K562 (cell line): ENCODE data around the gene KCNH2. TPM values are rescaled to one million over a fixed set of nuclear protein-coding genes. Genes with fewer than 3 reads are reported as not detected.

Source experiments
- ATAC-seq: fragments of 200-7000 bp; cut with Tn5 transposase; 3 replicates; pipeline ENCODE4 v1.9.1; 2020; ENCODE audit warnings: moderate library complexity
- BruUV-seq: library from RNA; stranded (reverse); fragments of 400-500 nt; replicated peaks from 2 replicates; lab custom pipeline; 2021; lab: Mats Ljungman, UMichigan
- CTCF ChIA-PET: fragments of 300-600 bp; formaldehyde crosslinking; extraction: SDS; loops from one replicate; lab custom pipeline; 2021; ENCODE audit warnings: low intra/inter-chr PET ratio; lab: Yijun Ruan, JAX
- POLR2A ChIA-PET: fragments of 300-600, 350-650 bp; sonication (Branson Sonifier 250); formaldehyde crosslinking; extraction: SDS; loops from one replicate; lab custom pipeline; 2021; ENCODE audit warnings: antibody characterized with exemption, inconsistent platforms; lab: Yijun Ruan, JAX
- DNase-seq, 4 experiments: peaks; one replicate each; pipeline versions ENCODE4 v3.0.0 to v3.0.0-alpha.2; 2011 to 2018; ENCODE audit warnings: low spot score in 3 of 4, mixed read lengths in 3 of 4; ENCODE audit errors: extremely low read depth in 1 of 4
- FAIRE-seq: peaks from 2 replicates; lab custom pipeline; 2011; peaks lifted over from hg19 to GRCh38; lab: Jason Lieb, UNC
- H2AFZ ChIP-seq: 2 replicates; pipeline ENCODE4 v1.6.0; 2011; ENCODE audit warnings: low read depth, low read length, control low read depth, inconsistent platforms
- H3K27ac ChIP-seq: fragments of 200-600 bp; 3 replicates; pipeline ENCODE4 v1.8.0; 2011; ENCODE audit warnings: low read depth, mild to moderate bottlenecking, control low read depth, inconsistent platforms, low read length, moderate library complexity, mixed read lengths; ENCODE audit errors: extremely low read depth
- H3K27me3 ChIP-seq, 2 experiments: fragments of 300-600 bp in 1 of 2; 2 replicates in 1 of 2; 3 replicates in 1 of 2; pipeline versions ENCODE4 v1.6.0 to v1.8.0; 2011; ENCODE audit warnings: inconsistent platforms in 2 of 2, low read length in 2 of 2, mild to moderate bottlenecking in 1 of 2, mixed read lengths in 1 of 2, moderate library complexity in 1 of 2; ENCODE audit not compliant: control insufficient read depth in 2 of 2, insufficient read depth in 2 of 2
- H3K36me3 ChIP-seq: fragments of 300-600 bp; 3 replicates; pipeline ENCODE4 v1.8.0; 2011; ENCODE audit warnings: mild to moderate bottlenecking, low read length, inconsistent platforms; ENCODE audit not compliant: control insufficient read depth, insufficient read depth
- H3K4me1 ChIP-seq, 2 experiments: fragments of 200-600 bp in 1 of 2; replicated peaks in 1 of 2; 2 replicates in 1 of 2; 3 replicates in 1 of 2; pipeline versions ENCODE4 v1.5.1 to v1.8.0; 2011; ENCODE audit warnings: inconsistent platforms in 2 of 2, low read length in 2 of 2, mild to moderate bottlenecking in 1 of 2, mixed read lengths in 1 of 2, moderate library complexity in 1 of 2; ENCODE audit not compliant: control insufficient read depth in 2 of 2, insufficient read depth in 2 of 2
- H3K4me2 ChIP-seq: 2 replicates; pipeline ENCODE4 v1.6.1; 2011; ENCODE audit warnings: low read length, control low read depth, inconsistent platforms, mixed read lengths; ENCODE audit not compliant: insufficient read depth
- H3K4me3 ChIP-seq: fragments of 200-600 bp; sonication (generic), shearing (Covaris generic); 2 replicates; pipeline ENCODE4 v1.5.1; 2016; ENCODE audit warnings: control low read depth, inconsistent platforms
- H3K79me2 ChIP-seq: fragments of 200-600 bp; 3 replicates; pipeline ENCODE4 v1.8.0; 2011; ENCODE audit warnings: low read length, inconsistent platforms; ENCODE audit not compliant: control insufficient read depth, insufficient read depth
- H3K9ac ChIP-seq, 2 experiments: 2 replicates each; pipeline versions ENCODE4 v1.6.0 to v1.6.1; 2011; ENCODE audit warnings: low read depth in 2 of 2, low read length in 2 of 2, control low read depth in 1 of 2, inconsistent platforms in 1 of 2, mild to moderate bottlenecking in 1 of 2, mixed read lengths in 1 of 2; ENCODE audit not compliant: insufficient read depth in 1 of 2
- H3K9me1 ChIP-seq: one replicate; pipeline ENCODE4 v1.6.0; 2011; ENCODE audit warnings: inconsistent platforms, mild to moderate bottlenecking, low read length, moderate library complexity; ENCODE audit not compliant: control insufficient read depth, insufficient read depth
- H3K9me3 ChIP-seq: replicated peaks from 2 replicates; pipeline ENCODE4 v1.5.1; 2011; ENCODE audit warnings: low read depth, low read length, inconsistent platforms; ENCODE audit not compliant: control insufficient read depth, insufficient read depth
- H4K20me1 ChIP-seq: replicated peaks from 2 replicates; pipeline ENCODE4 v1.6.1; 2011; ENCODE audit warnings: low read length, inconsistent platforms, mixed read lengths; ENCODE audit not compliant: control insufficient read depth, insufficient read depth
- ETV6 ChIP-seq, 3 experiments: fragments of 150-350 bp in 1 of 3; sonication (generic) in 1 of 3; formaldehyde crosslinking in 1 of 3; IDR thresholded peaks; 2 replicates each; pipeline versions ENCODE4 v1.6.1 to v1.8.0; 2014 to 2022; ENCODE audit warnings: borderline replicate concordance in 2 of 3, low read depth in 2 of 3, antibody characterized with exemption in 1 of 3, low read length in 1 of 3, mild to moderate bottlenecking in 1 of 3, missing genetic modification reagents in 1 of 3
- KDM5B ChIP-seq: fragments of 200-600 bp; sonication (generic); IDR thresholded peaks from 2 replicates; pipeline ENCODE4 v1.6.1; 2012; ENCODE audit warnings: low read depth, mild to moderate bottlenecking, moderate library complexity, low read length, control low read depth, inconsistent platforms; ENCODE audit not compliant: insufficient replicate concordance
- MAZ ChIP-seq, 2 experiments: fragments of 450-650 bp in 1 of 2; sonication (generic) in 1 of 2; formaldehyde crosslinking; IDR thresholded peaks in 1 of 2; conservative IDR thresholded peaks in 1 of 2; 2 replicates each; pipeline versions ENCODE4 v1.4.0 to v1.5.0; 2020; ENCODE audit warnings: mild to moderate bottlenecking in 1 of 2, missing genetic modification reagents in 1 of 2
- NCOA1 ChIP-seq: fragments of 450-650 bp; IDR thresholded peaks from 2 replicates; pipeline ENCODE4 v1.6.1; 2016; ENCODE audit warnings: low read depth
- NFIC ChIP-seq: fragments of 450-650 bp; IDR thresholded peaks from 2 replicates; pipeline ENCODE4 v1.6.1; 2017; ENCODE audit warnings: mild to moderate bottlenecking, inconsistent platforms
- POLR2A ChIP-seq: fragments of 450-650 bp; conservative IDR thresholded peaks from 2 replicates; pipeline ENCODE4 v1.6.1; 2016
- RBFOX2 ChIP-seq: fragments of 200-400 bp; formaldehyde crosslinking; IDR thresholded peaks from 2 replicates; pipeline ENCODE4 v1.6.1; 2017; ENCODE audit warnings: low read depth, mild to moderate bottlenecking, low read length, moderate library complexity
- SMAD4 ChIP-seq: fragments of 250-450 bp; sonication (Bioruptor Pico); conservative IDR thresholded peaks from 2 replicates; pipeline ENCODE4 v1.8.0; 2021; ENCODE audit warnings: inconsistent platforms, mild to moderate bottlenecking, moderate library complexity
- TCF7 ChIP-seq: sonication (generic); IDR thresholded peaks from 2 replicates; pipeline ENCODE4 v1.6.1; 2016; ENCODE audit warnings: antibody characterized with exemption, borderline replicate concordance
- ZBTB17 ChIP-seq: fragments of 450-650 bp; formaldehyde crosslinking; IDR thresholded peaks from 2 replicates; pipeline ENCODE4 v1.4.0; 2020; ENCODE audit warnings: mild to moderate bottlenecking
- ZNF324 ChIP-seq: fragments of 250-450 bp; sonication (Bioruptor Pico); IDR thresholded peaks from 2 replicates; pipeline ENCODE4 v1.4.0; 2020; ENCODE audit warnings: mild to moderate bottlenecking
- WGBS: fragments of 100-300 bp; shearing (Covaris generic); methylation state at CpG from one replicate; pipeline ENCODE4 v1.1.6; 2016; ENCODE audit warnings: low coverage, mixed read lengths; ENCODE audit not compliant: insufficient coverage; ENCODE audit errors: missing lambda C conversion rate; 5-methylcytosine and 5-hydroxymethylcytosine counted together
- in situ Hi-C: fragments of 300-500 bp; cut with MboI; formaldehyde crosslinking; loops from 4 replicates; pipeline ENCODE4 v1.15.0; 2018; ENCODE audit warnings: inconsistent platforms, mixed read lengths
- intact Hi-C: fragments of 100-400 bp; cut with micrococcal nuclease; formaldehyde crosslinking; loops from 2 replicates; pipeline ENCODE4 v1.14.2; 2022
- polyA plus RNA-seq, 8 experiments: library from polyadenylated mRNA; depleted of rRNA in 4 of 8; stranded (reverse) in 5 of 8; unstranded in 3 of 8; fragments of >200 nt; fragmentation: Nextera tagmentation in 2 of 8; fragmentation: Illumina TruSeq in 1 of 8; extraction: Ambion mirVana in 2 of 8; extraction: Trizol in 1 of 8; gene quantifications; 2 replicates each; pipeline versions ENCODE4 v1.2.1 to v1.2.3, GENCODE V29; 2011 to 2014; ENCODE audit warnings: inconsistent platforms in 1 of 8, missing spikeins in 1 of 8
- total RNA-seq, 7 experiments: library from RNA; depleted of rRNA in 6 of 7; stranded (reverse); fragments of >200 nt in 6 of 7; fragmentation: Illumina TruSeq in 2 of 7; extraction: Trizol in 2 of 7; gene quantifications; 2 replicates each; pipeline versions ENCODE4 v1.2.1 to v1.2.3, GENCODE V29; 2011 to 2021; ENCODE audit warnings: low replicate concordance in 1 of 7
- TF ChIP-seq, protein P1 (sequence below): fragments of 250-450 bp; sonication (Bioruptor Pico); IDR thresholded peaks from 2 replicates; pipeline ENCODE4 v1.8.0; 2021; ENCODE audit warnings: mild to moderate bottlenecking, moderate library complexity
- TF ChIP-seq, protein P2 (sequence below): fragments of 250-450 bp; sonication (Bioruptor Pico); IDR thresholded peaks from 2 replicates; pipeline ENCODE4 v1.5.0; 2021; ENCODE audit warnings: mild to moderate bottlenecking, moderate library complexity

The KCNH2 gene
- total and polyA plus RNA-seq, 9 of the 15 experiments (the other 6 are each of a cell fraction or from before 2014, with no cell fraction given) = 18.1 to 368 (median 218) TPM

DNA sequence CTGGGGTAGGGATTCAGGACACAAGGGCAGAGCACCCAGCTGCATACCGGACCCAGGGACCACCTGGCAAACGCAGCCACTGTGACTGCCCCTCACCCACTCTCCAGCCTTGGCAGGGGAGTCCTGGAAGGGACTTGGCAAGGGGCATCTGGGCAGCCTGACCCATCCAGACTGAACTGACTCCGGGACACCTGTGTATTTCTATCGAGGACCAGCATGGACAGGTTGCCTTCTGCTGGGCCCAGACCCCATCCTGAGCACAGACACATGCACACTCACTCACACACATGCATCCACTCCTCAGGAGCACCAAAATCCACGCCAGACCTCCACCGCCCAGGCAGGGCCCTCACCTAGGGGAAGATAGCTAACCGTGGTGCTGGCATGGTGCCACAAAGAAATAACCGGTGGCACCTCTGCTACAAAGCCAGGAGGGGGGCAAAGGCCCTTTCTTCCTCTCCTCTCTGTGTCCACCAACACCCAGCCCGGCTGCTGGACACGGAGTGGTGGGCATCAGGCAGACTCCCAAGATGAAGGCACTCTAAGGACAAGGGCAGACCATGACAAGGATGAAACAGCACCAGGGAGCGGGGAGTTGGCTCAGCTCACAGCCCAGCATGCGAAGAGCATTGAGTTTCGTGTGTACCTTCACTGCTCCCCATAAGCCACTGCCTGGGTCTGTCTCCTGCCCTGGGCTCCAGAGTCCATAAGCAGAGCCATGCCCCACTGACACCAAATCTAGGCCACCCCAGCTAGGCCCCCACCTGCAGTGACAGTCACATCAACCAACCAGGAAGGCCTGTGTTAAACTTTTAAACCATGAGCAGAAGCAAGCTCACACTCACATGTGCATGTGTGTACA lies 35.3 kb downstream of the KCNH2 start:
- ChIA-PET CTCF (no interaction called here), POLR2A (interaction anchor here (0.7 to 3.8 kb wide), 8 partner anchors 12 to 177 kb away, joined by 3 to 20 read pairs (median 4); partner anchors contain the start of gene NOS3)
- Histone ChIP-seq H4K20me1 (peaks cover 8% of the 10 kb centered on the region; the same call in 1 of the 2 replicates), H3K36me3 (peaks cover 40% of the 10 kb centered on the region), H3K9ac (peak overlapping the region in 1 of 2 experiments; percentile 53; a peak in 2 of 4 replicates), H3K27ac (no peak overlapping the region), H3K4me1 (peaks cover 14 to 68% of the 10 kb centered on the region in 2 experiments; a peak in 4 of 5 replicates), H2AFZ (no peak overlapping the region), H3K9me1 (no peaks in the 10 kb centered on the region), H3K4me3 (no peak overlapping the region), H3K79me2 (peaks cover under 1% of the 10 kb centered on the region; the same call in 1 of the 3 replicates), H3K4me2 (no peak overlapping the region), H3K9me3 (no peaks in the 10 kb centered on the region), H3K27me3 (no peaks in the 10 kb centered on the region)
- ATAC-seq = no peak
- 72% methylated on average over 13 of the region's 13 CpGs for WGBS
- intact Hi-C loops = no loop called here
- in situ Hi-C loops = no loop called here
- no peak for DNase-seq
- TSS peak; percentile 20 for BruUV-seq
- FAIRE-seq = no peak
- TF ChIP-seq ZNF324 (no peak), MAZ (CRISPR knock-in tag; conservative IDR thresholded peaks at IDR 0.05 in 1 of 2, IDR thresholded peaks at IDR 0.05 in 1 of 2) (0 out of 4 replicates have a peak, but pooled peaks of 1 of the 2 experiments have one; percentile 30), ETV6 (IDR thresholded peaks at IDR 0.05; ENCODE audit: borderline replicate concordance in 1 of 2, low read depth in 2 of 2, low read length in 1 of 2) (no peak), ETV6 (CRISPR knock-in tag; IDR thresholded peaks at IDR 0.05; ENCODE audit: borderline replicate concordance) (0 out of 2 replicates have a peak, but pooled peaks have one; percentile 27), SMAD4 (CRISPR knock-in tag) (0 out of 2 replicates have a peak, but pooled peaks have one; percentile 18), ZBTB17 (CRISPR knock-in tag) (peak; percentile 16; the same call in 1 of the 2 replicates), RBFOX2 (peak; percentile 45; the same call in 1 of the 2 replicates), POLR2A (no peak), NFIC (peak; percentile 84), KDM5B (no peak), NCOA1 (no peak), TCF7 (no peak)
- TF ChIP-seq, protein P1, sequence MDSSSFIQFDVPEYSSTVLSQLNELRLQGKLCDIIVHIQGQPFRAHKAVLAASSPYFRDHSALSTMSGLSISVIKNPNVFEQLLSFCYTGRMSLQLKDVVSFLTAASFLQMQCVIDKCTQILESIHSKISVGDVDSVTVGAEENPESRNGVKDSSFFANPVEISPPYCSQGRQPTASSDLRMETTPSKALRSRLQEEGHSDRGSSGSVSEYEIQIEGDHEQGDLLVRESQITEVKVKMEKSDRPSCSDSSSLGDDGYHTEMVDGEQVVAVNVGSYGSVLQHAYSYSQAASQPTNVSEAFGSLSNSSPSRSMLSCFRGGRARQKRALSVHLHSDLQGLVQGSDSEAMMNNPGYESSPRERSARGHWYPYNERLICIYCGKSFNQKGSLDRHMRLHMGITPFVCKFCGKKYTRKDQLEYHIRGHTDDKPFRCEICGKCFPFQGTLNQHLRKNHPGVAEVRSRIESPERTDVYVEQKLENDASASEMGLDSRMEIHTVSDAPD (CRISPR knock-in tag) = no peak
- TF ChIP-seq, protein P2, sequence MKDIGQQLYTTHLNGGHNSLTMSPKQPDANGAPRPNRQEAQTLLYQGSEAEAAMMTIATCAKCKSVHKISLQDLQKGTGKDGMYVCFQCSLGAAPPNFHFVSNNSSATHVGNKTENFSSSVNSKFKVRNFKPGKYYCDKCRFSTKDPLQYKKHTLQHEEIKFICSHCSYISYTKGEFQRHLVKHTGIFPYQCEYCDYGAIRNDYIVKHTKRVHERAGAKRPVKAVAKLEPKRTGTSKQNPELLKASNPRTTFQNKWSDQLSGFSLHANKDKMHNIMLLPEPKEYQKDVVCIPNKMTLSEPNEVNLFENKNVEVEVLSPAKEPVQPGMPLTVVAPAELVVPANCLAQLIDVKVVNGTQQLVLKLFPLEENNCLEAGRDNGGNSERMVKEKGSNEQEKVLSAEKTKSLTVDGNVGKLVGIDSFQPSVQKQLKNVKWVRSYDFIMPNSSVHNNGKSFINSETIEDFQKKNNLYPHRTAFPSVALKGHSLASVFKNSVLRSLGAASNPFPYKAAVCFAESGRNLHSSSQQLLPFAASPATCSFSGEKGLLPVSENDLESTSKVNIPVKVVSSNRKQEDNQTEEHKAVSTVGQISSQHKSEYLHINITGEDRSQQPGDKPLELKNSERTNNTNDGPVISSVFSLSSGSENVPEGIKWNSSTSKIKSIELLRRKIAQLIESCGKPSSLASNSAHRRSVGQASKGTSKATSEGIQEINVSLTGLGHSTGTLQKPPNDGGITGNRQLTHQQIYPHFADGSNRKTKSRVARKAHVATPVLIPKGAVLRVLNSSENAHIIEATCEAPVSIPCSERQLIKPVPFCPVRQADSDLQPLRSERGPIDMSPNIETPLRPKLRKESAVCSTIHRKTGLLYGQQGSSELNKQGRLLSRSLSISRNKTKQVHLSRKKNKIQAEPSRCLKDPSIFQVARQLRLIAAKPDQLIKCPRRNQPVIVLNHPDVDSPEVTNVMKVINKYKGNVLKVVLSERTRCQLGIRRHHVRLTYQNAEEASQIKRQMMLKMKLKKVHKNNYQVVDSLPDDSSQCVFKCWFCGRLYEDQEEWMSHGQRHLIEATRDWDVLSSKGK = no peak
